Uterus (tissue), 2 donors: ENCODE data around the gene CEP131.

ENCODE experiments used
- POLR2A ChIP-seq, 2 donors: fragments of 450-650 bp; IDR thresholded peaks; one replicate each; pipeline ENCODE4 v1.6.1; 2016; ENCODE audit warnings: antibody characterized with exemption in 2 of 2, mild to moderate bottlenecking in 1 of 2, moderate library complexity in 1 of 2
- TF ChIP-seq, protein P1 (sequence below), 4 experiments: fragments of 200-600 bp in 2 of 4; fragments of 450-650 bp in 2 of 4; sonication (generic) in 2 of 4; IDR thresholded peaks; one replicate each; pipeline ENCODE4 v1.5.1; 2016 to 2019; ENCODE audit warnings: antibody characterized with exemption in 4 of 4, mild to moderate bottlenecking in 2 of 4, moderate library complexity in 1 of 4

DNA sequence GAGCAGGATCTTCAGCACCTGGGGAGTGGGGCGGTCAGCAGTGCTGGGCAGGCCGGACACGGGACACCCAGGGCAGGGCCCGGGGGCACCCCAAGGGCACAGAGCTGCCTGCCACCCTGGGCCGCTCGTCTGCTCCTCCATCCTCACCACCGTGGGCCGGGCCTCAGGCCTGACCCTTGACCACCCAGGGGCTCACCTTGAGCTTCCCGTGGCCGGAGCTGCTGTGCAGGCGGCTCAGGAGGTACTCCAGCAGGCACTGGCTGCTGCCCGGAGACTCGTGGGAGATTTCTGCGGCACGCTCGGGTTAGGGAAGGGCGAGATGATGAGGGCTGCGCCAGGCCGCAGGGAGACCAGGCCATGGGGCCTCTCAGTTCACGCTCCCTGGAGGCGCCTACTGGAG lies 14.0 kb upstream of the CEP131 start:
- TF ChIP-seq, protein P1, sequence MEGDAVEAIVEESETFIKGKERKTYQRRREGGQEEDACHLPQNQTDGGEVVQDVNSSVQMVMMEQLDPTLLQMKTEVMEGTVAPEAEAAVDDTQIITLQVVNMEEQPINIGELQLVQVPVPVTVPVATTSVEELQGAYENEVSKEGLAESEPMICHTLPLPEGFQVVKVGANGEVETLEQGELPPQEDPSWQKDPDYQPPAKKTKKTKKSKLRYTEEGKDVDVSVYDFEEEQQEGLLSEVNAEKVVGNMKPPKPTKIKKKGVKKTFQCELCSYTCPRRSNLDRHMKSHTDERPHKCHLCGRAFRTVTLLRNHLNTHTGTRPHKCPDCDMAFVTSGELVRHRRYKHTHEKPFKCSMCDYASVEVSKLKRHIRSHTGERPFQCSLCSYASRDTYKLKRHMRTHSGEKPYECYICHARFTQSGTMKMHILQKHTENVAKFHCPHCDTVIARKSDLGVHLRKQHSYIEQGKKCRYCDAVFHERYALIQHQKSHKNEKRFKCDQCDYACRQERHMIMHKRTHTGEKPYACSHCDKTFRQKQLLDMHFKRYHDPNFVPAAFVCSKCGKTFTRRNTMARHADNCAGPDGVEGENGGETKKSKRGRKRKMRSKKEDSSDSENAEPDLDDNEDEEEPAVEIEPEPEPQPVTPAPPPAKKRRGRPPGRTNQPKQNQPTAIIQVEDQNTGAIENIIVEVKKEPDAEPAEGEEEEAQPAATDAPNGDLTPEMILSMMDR (IDR thresholded peaks at IDR 0.05) = no peak
- TF ChIP-seq POLR2A (IDR thresholded peaks at IDR 0.05) = no peak
